ENCODE results near the gene OR6C68.
"Not testable (repeated sequence)": the region's sequence is repeated elsewhere in the genome, so short reads cannot be mapped to it uniquely, and the experiment has no call there.

- not testable (repeated sequence) for TF ChIP-seq POLR2A, CTCF (IDR thresholded peaks at IDR 0.05)
Observed at GRCh38 chr12:55479136-55479535, 13.0 kb upstream of the OR6C68 start.

Data from breast epithelium (tissue), 3 donors.